Hepatocyte (in vitro differentiated cells): ENCODE measurements around the gene SUDS3. TPM values are rescaled to one million over a fixed set of nuclear protein-coding genes. Genes with fewer than 3 reads are reported as not detected.
A peak's percentile ranks its signal among the peaks of the same experiment; 100 is the strongest.

Experiments
- DNase-seq: peaks from one replicate; pipeline ENCODE4 v3.0.0-alpha.2; 2016; ENCODE audit warnings: low spot score
- H2AFZ ChIP-seq: fragments of 200-600 bp; sonication (generic); 2 replicates; pipeline ENCODE4 v1.6.0; 2016; ENCODE audit warnings: antibody characterized with exemption, mild to moderate bottlenecking
- H3K27ac ChIP-seq: fragments of 200-600 bp; sonication (generic); 2 replicates; pipeline ENCODE4 v1.5.1; 2016; ENCODE audit warnings: mild to moderate bottlenecking
- H3K27me3 ChIP-seq: fragments of 200-600 bp; sonication (generic); 2 replicates; pipeline ENCODE4 v1.6.1; 2016
- H3K36me3 ChIP-seq: fragments of 200-600 bp; sonication (generic); replicated peaks from 2 replicates; pipeline ENCODE4 v1.5.1; 2016; ENCODE audit warnings: low read depth; ENCODE audit not compliant: insufficient read depth
- H3K4me1 ChIP-seq: fragments of 200-600 bp; sonication (generic); 2 replicates; pipeline ENCODE4 v1.5.1; 2016; ENCODE audit warnings: mild to moderate bottlenecking, moderate library complexity; ENCODE audit not compliant: insufficient read depth
- H3K4me2 ChIP-seq: fragments of 200-600 bp; sonication (generic); 2 replicates; pipeline ENCODE4 v1.6.0; 2016
- H3K4me3 ChIP-seq: fragments of 200-600 bp; sonication (generic); 2 replicates; pipeline ENCODE4 v1.5.1; 2016; ENCODE audit warnings: mild to moderate bottlenecking
- H3K79me2 ChIP-seq: fragments of 200-600 bp; sonication (generic); 2 replicates; pipeline ENCODE4 v1.6.0; 2017; ENCODE audit warnings: mild to moderate bottlenecking
- H3K9me2 ChIP-seq: fragments of 200-600 bp; sonication (generic); replicated peaks from 2 replicates; pipeline ENCODE4 v1.6.0; 2017; ENCODE audit warnings: mild to moderate bottlenecking; ENCODE audit not compliant: insufficient read depth
- H3K9me3 ChIP-seq: fragments of 200-600 bp; sonication (generic); 2 replicates; pipeline ENCODE4 v1.5.1; 2016; ENCODE audit warnings: low read depth, mild to moderate bottlenecking
- H4K20me1 ChIP-seq: fragments of 200-600 bp; sonication (generic); 2 replicates; pipeline ENCODE4 v1.6.0; 2016; ENCODE audit warnings: mild to moderate bottlenecking; ENCODE audit not compliant: insufficient read depth, poor library complexity, severe bottlenecking
- CTCF ChIP-seq: fragments of 200-600 bp; sonication (generic); IDR thresholded peaks from 2 replicates; pipeline ENCODE4 v1.5.1; 2016; ENCODE audit warnings: antibody characterized with exemption, mild to moderate bottlenecking; ENCODE audit not compliant: poor library complexity
- EZH2 ChIP-seq: fragments of 200-600 bp; sonication (generic); IDR thresholded peaks from 2 replicates; pipeline ENCODE4 v1.6.1; 2016; ENCODE audit warnings: antibody characterized with exemption, mild to moderate bottlenecking, borderline replicate concordance
- EZH2phosphoT487 ChIP-seq: fragments of 200-600 bp; sonication (generic); IDR thresholded peaks from one replicate; pipeline ENCODE4 v1.6.1; 2018; ENCODE audit warnings: antibody characterized with exemption, mild to moderate bottlenecking, low read depth, moderate library complexity; ENCODE audit not compliant: unreplicated experiment, severe bottlenecking
- whole genome bisulfite sequencing: methylation state at CpG from one replicate; pipeline ENCODE4 v1.1.6; 2016; ENCODE audit warnings: low lambda C conversion rate; ENCODE audit errors: missing lambda C conversion rate; 5-methylcytosine and 5-hydroxymethylcytosine counted together
- polyA plus RNA-seq: library from polyadenylated mRNA; unstranded; fragments of >200 nt; fragmentation: Nextera tagmentation; extraction: Ambion mirVana; gene quantifications from 2 replicates; pipeline ENCODE4 v1.2.1, GENCODE V29; 2016
- total RNA-seq: library from RNA; depleted of rRNA; stranded (reverse); fragments of >200 nt; gene quantifications from 2 replicates; pipeline ENCODE4 v1.2.3, GENCODE V29; 2014

SUDS3 gene
- total and polyA plus RNA-seq, 2 experiments from 2014 or later, result 21.1 to 40.0 TPM

DNA sequence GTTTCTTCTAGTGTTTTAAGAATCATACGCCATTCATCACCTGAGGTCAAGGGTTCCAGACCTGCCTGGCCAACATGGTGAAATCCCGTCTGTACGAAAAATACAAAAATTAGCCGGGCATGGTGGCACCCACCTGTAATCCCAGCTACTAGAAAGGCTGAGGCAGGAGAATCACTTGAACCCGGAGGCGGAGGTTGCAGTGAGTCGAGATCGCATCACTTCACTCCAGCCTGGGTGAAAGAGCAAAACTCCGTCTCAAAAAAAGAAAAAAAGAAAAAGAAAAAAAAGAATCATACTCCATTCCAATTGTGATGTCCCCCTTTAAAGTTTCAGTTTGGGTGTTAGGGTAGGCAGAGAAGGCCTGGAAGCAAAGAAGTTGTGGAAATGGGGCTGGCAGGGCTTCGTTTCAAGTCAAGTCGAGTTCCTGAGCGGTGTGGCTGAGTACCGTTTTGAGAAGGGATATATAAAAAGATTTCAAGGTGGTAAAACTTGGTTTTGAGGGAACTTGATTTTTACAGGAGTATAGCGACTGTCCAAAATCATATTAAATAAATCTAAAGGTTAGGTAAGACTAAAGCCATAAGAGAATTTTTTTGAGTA is 2.1 kb upstream of the SUDS3 start:
- H3K79me2 ChIP-seq, result peaks cover 60% of the 10 kb centered on the region

DNA sequence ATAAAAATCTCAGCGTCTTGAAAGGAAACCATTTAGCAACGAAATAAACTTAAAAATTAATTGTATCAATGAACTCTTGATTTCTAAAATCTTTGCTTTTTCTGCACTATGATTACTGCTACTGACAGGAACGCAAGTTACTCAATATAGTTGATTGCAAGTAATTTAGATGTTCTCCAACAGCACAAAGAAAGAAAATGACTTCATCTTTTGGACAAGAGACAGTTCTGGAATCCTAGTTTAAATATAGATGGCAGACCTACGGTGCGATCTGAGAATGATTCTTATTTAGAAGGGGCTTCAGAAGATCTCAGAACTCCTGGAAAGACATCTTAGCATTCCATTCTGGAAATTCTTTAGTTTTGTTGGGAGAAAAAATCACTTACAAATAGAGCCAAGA is 1.4 kb upstream of the SUDS3 start:
- TF ChIP-seq EZH2phosphoT487 (no peak), EZH2 (no peak), CTCF (no peak)
- Histone ChIP-seq H2AFZ (no peak overlapping the region), H3K9me3 (no peaks in the 10 kb centered on the region), H3K79me2 (peaks cover 58% of the 10 kb centered on the region), H3K36me3 (no peaks in the 10 kb centered on the region), H3K9me2 (no peaks in the 10 kb centered on the region), H3K27ac (no peak overlapping the region), H3K27me3 (no peaks in the 10 kb centered on the region), H3K4me2 (no peak overlapping the region), H4K20me1 (peaks cover 7% of the 10 kb centered on the region), H3K4me3 (no peak overlapping the region), H3K4me1 (peaks cover 22% of the 10 kb centered on the region)
- DNase-seq, result no peak
- WGBS, result 93% methylated on average over 5 of the region's 5 CpGs

More for the DNA sequence above, 2.1 kb upstream of the SUDS3 start:
- Histone ChIP-seq H3K9me2 (no peaks in the 10 kb centered on the region), H3K27me3 (no peaks in the 10 kb centered on the region), H4K20me1 (peaks cover 4% of the 10 kb centered on the region), H3K4me3 (no peak overlapping the region), H3K9me3 (no peaks in the 10 kb centered on the region), H3K27ac (peak overlapping the region; percentile 87), H2AFZ (no peak overlapping the region), H3K4me2 (peak overlapping the region; percentile 76), H3K4me1 (peaks cover 22% of the 10 kb centered on the region), H3K36me3 (no peaks in the 10 kb centered on the region)
- TF ChIP-seq EZH2phosphoT487 (no peak), EZH2 (no peak)
- no peak for DNase-seq
- 89% methylated on average over 14 of the region's 14 CpGs for WGBS

DNA sequence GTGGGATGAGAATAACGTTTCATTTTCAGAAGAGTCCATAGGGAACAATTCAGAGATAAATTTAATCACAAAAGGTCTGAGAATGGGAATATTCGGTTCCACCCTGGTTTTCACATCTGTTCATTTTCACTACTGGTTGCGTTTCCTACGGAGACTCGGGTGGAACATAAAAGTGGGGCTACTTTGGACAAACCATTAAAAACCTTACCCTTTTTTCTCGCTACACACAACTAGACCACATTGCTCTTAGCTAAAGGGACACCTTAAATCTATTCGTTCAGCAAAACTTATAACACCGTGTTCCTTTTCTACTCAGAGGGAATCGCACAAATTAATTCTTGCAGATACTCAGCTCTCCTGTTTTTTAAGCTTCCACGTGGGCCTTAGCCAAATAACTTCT is 1.0 kb upstream of the SUDS3 start:
- peaks cover 55% of the 10 kb centered on the region for H3K79me2 ChIP-seq
- H2AFZ ChIP-seq, result peak overlapping the region; percentile 72
- H4K20me1 ChIP-seq, result peaks cover 6% of the 10 kb centered on the region
- WGBS, result 85% methylated on average over 10 of the region's 10 CpGs
- H3K27me3 ChIP-seq, result no peaks in the 10 kb centered on the region
- no peak overlapping the region for H3K27ac ChIP-seq
- H3K9me3 ChIP-seq, result no peaks in the 10 kb centered on the region
- no peaks in the 10 kb centered on the region for H3K9me2 ChIP-seq
- no peak overlapping the region for H3K4me3 ChIP-seq
- no peaks in the 10 kb centered on the region for H3K36me3 ChIP-seq
- DNase-seq, result no peak
- no peak for TF ChIP-seq CTCF
- TF ChIP-seq EZH2, result no peak
- no peak for TF ChIP-seq EZH2phosphoT487
- peak overlapping the region; percentile 89 for H3K4me2 ChIP-seq
- peaks cover 22% of the 10 kb centered on the region for H3K4me1 ChIP-seq

DNA sequence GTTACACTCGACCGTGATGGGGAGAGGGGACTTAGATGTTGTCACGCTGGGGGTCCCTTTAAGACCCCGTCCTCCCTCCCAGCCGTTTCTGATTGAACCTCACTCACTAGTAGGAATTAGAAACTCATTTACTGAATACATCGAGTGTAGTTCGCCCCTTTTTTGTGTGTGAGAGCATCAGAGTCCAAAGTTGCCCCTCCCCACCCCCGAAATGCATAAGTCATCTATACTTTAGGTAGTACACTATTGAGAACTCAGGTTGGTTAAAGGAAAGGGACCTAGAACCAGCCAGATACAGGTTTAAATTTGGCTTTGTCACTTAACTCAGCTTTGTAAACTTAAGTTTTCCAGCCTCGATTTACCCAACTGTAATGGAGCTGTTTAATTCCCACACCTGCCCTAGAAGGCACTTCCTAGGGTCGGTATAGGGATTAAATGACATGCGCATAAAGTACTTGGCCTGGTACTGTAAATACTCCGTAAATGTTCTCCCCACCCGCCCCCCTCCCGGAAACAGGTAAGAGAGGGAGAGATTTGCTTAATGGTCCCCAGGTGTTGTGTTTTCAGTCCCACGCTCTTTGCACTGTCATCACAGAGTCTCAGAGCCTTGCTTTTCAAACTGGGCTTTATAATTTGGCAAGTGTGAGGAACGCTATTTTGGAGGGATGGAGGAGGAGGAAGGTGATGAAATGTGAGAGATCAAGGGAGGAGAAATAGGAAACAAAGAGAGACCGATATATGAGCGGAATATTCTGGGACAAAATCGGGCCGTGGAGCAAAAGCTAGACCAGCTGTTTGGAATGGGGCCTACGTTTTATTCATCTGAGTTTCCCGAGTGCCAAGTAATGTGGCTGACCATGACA is 897 bp downstream of the SUDS3 start:
- Histone ChIP-seq H2AFZ (peak overlapping the region; percentile 97), H3K79me2 (peaks cover 40% of the 10 kb centered on the region), H3K36me3 (no peaks in the 10 kb centered on the region), H3K4me1 (peaks cover 15% of the 10 kb centered on the region), H3K4me2 (peak overlapping the region; percentile 89), H3K4me3 (peak overlapping the region; percentile 83), H3K27me3 (no peaks in the 10 kb centered on the region), H3K27ac (peak overlapping the region; percentile 95), H3K9me3 (no peaks in the 10 kb centered on the region), H3K9me2 (no peaks in the 10 kb centered on the region), H4K20me1 (peaks cover 4% of the 10 kb centered on the region)
- peak; percentile 10 for DNase-seq
- TF ChIP-seq CTCF, result no peak
- no peak for TF ChIP-seq EZH2
- no peak for TF ChIP-seq EZH2phosphoT487
- 2% methylated on average over 20 of the region's 22 CpGs for WGBS
